ENCODE results near the gene TRAPPC14.

Gene TRAPPC14

DNA sequence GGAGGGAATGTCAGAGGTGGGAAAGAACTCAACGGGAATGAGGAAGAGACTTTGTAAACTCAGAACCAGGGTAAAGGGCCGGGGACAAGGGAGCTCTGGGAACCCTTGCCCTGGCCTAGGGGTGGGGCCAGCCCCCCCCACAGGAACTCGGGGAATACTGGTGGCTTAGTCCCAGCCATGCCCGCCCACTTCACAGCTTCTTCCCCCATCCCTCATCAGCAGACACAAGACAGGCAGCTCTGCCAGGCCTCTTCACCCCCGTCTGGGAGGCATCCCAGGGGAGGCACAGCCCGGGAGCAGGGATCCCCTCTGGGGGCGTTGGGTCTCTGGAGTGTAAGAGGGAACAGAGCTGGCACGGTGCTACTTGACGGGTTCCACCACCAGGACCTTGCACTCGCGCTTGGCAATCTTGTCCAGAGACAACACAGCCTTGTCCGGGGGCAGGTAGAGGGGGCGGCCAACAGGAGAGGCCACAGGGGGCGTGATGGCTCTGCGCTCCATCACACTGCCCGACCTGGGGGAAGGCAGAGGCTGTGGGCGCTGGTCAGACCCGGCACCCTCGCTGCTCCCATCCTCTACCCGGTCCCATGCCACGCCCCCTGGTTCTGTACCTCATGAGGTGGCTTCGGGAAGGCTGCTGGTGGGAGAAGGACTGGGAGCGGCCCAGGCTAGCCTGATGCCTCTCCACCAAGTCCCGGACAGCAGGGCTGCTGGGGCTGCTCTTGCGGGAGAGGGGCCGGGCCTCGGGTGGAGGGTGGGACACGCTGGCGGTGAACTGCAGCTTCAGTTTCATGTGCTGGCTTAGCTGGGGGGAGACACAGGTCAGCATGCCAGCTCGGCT lies 3.7 kb downstream of the TRAPPC14 start (continued):
- TF ChIP-seq ZNF211 (tag by site-specific recombination; IDR thresholded peaks at IDR 0.05; ENCODE audit: low read depth), result no peak
- TF ChIP-seq ZNF214 (tag by site-specific recombination; IDR thresholded peaks at IDR 0.05; ENCODE audit: borderline replicate concordance), result no peak
- TF ChIP-seq ZNF221 (tag by site-specific recombination; IDR thresholded peaks at IDR 0.05; ENCODE audit: borderline replicate concordance), result no peak
- TF ChIP-seq ZNF366 (tag by site-specific recombination; conservative IDR thresholded peaks at IDR 0.05), result no peak
- TF ChIP-seq HOXA7 (CRISPR knock-in tag; IDR thresholded peaks at IDR 0.05; ENCODE audit: borderline replicate concordance), result no peak
- TF ChIP-seq SP2 (tag by site-specific recombination; IDR thresholded peaks at IDR 0.05), result peak; percentile 29
- TF ChIP-seq RBAK (tag by site-specific recombination; IDR thresholded peaks at IDR 0.05), result no peak
- no peak for TF ChIP-seq ZNF350 (tag by site-specific recombination; IDR thresholded peaks at IDR 0.05)
- TF ChIP-seq, protein P1, sequence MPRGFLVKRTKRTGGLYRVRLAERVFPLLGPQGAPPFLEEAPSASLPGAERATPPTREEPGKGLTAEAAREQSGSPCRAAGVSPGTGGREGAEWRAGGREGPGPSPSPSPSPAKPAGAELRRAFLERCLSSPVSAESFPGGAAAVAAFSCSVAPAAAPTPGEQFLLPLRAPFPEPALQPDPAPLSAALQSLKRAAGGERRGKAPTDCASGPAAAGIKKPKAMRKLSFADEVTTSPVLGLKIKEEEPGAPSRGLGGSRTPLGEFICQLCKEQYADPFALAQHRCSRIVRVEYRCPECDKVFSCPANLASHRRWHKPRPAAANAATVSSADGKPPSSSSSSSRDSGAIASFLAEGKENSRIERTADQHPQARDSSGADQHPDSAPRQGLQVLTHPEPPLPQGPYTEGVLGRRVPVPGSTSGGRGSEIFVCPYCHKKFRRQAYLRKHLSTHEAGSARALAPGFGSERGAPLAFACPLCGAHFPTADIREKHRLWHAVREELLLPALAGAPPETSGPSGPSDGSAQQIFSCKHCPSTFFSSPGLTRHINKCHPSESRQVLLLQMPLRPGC (tag by site-specific recombination; IDR thresholded peaks at IDR 0.05), result no peak
- no peak for TF ChIP-seq TRIM28 (IDR thresholded peaks at IDR 0.05; ENCODE audit: borderline replicate concordance, low read length)
- TF ChIP-seq, protein P2, sequence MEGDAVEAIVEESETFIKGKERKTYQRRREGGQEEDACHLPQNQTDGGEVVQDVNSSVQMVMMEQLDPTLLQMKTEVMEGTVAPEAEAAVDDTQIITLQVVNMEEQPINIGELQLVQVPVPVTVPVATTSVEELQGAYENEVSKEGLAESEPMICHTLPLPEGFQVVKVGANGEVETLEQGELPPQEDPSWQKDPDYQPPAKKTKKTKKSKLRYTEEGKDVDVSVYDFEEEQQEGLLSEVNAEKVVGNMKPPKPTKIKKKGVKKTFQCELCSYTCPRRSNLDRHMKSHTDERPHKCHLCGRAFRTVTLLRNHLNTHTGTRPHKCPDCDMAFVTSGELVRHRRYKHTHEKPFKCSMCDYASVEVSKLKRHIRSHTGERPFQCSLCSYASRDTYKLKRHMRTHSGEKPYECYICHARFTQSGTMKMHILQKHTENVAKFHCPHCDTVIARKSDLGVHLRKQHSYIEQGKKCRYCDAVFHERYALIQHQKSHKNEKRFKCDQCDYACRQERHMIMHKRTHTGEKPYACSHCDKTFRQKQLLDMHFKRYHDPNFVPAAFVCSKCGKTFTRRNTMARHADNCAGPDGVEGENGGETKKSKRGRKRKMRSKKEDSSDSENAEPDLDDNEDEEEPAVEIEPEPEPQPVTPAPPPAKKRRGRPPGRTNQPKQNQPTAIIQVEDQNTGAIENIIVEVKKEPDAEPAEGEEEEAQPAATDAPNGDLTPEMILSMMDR (tag by site-specific recombination; IDR thresholded peaks at IDR 0.05), result no peak
- no peak for TF ChIP-seq ZNF433 (tag by site-specific recombination; IDR thresholded peaks at IDR 0.05; ENCODE audit: low read depth)
- TF ChIP-seq, protein P3, sequence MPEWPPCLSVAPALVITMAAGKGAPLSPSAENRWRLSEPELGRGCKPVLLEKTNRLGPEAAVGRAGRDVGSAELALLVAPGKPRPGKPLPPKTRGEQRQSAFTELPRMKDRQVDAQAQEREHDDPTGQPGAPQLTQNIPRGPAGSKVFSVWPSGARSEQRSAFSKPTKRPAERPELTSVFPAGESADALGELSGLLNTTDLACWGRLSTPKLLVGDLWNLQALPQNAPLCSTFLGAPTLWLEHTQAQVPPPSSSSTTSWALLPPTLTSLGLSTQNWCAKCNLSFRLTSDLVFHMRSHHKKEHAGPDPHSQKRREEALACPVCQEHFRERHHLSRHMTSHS (tag by site-specific recombination; IDR thresholded peaks at IDR 0.05), result no peak
- peak; percentile 51; the same call in 1 of the 2 replicates for TF ChIP-seq KLF9 (tag by site-specific recombination; IDR thresholded peaks at IDR 0.05; ENCODE audit: low read depth)
- TF ChIP-seq ZBTB21 (tag by site-specific recombination; IDR thresholded peaks at IDR 0.05), result no peak
- no peak for TF ChIP-seq ZNF514 (tag by site-specific recombination; IDR thresholded peaks at IDR 0.05)
- no peak for TF ChIP-seq ZNF426 (tag by site-specific recombination; IDR thresholded peaks at IDR 0.05)
- TF ChIP-seq ZNF335 (tag by site-specific recombination; conservative IDR thresholded peaks at IDR 0.05), result no peak
- peak; percentile 77 for TF ChIP-seq ZIC2 (tag by site-specific recombination; IDR thresholded peaks at IDR 0.05)
- no peak for TF ChIP-seq ZNF416 (tag by site-specific recombination; IDR thresholded peaks at IDR 0.05)
- TF ChIP-seq ZBTB8A (tag by site-specific recombination; IDR thresholded peaks at IDR 0.05), result no peak
- TF ChIP-seq ZFP41 (tag by site-specific recombination; IDR thresholded peaks at IDR 0.05; ENCODE audit: borderline replicate concordance), result no peak
- no peak for TF ChIP-seq MEIS1 (CRISPR knock-in tag; IDR thresholded peaks at IDR 0.05; ENCODE audit: borderline replicate concordance)
- TF ChIP-seq ZBTB7A (tag by site-specific recombination; IDR thresholded peaks at IDR 0.05; ENCODE audit: low read depth), result no peak
- TF ChIP-seq EGR2 (tag by site-specific recombination; IDR thresholded peaks at IDR 0.05; ENCODE audit: low read depth), result peak; percentile 84
- no peak for TF ChIP-seq HOXD13 (CRISPR knock-in tag; IDR thresholded peaks at IDR 0.05; ENCODE audit: borderline replicate concordance)
- TF ChIP-seq, protein P4, sequence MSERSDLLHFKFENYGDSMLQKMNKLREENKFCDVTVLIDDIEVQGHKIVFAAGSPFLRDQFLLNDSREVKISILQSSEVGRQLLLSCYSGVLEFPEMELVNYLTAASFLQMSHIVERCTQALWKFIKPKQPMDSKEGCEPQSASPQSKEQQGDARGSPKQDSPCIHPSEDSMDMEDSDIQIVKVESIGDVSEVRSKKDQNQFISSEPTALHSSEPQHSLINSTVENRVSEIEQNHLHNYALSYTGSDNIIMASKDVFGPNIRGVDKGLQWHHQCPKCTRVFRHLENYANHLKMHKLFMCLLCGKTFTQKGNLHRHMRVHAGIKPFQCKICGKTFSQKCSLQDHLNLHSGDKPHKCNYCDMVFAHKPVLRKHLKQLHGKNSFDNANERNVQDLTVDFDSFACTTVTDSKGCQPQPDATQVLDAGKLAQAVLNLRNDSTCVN (tag by site-specific recombination; optimal IDR thresholded peaks at IDR 0.05), result no peak
- no peak for TF ChIP-seq ZNF549 (tag by site-specific recombination; IDR thresholded peaks at IDR 0.05)
- no peak for TF ChIP-seq ZNF747 (tag by site-specific recombination; IDR thresholded peaks at IDR 0.05)
- no peak for TF ChIP-seq ZNF664 (tag by site-specific recombination; IDR thresholded peaks at IDR 0.05)

Measured in HEK293 (cell line).